Stimulated activated CD8-positive, alpha-beta memory T cell treated with anti-CD3 and anti-CD28 coated beads, Interleukin-12 subunit alpha, Interleukin-12 subunit beta, amount 100 ng/mL, for 1 hour (primary cell): Measurements from ENCODE around the gene TMCC2.
"Not testable (repeated sequence)": the region's sequence is repeated elsewhere in the genome, so short reads cannot be mapped to it uniquely, and the experiment has no call there.

Experiments
- DNase-seq: peaks from one replicate; pipeline ENCODE4 v3.0.0-alpha.2; 2020; ENCODE audit warnings: low read depth

The TMCC2 gene

DNA sequence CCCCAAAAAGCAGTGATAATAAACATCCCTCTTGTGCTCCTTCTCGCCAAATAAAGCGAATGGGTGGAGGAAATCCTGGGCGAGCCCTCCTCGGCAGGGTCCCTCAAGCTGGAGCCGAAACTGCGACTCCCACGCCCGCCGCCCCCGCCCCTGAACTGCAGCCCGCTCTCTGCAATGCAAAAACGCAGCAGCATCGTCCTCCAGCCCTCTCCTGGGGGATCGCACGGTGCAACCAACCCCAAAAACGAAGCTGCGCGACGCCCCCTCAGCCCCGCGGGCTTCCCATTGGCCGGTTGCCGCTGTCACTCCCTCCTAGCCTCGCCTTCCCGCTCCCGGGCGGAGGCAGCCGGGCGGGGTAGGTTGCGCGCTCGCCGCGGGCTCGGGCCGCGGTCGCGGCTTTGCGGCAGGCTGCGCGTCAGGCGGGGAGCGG lies at the start of gene TMCC2:
Gene TMCC2, plus strand, starts transcription at position 363 of the 430 bp plus-strand sequence. CDS start 619 bp downstream, outside the sequence.
- peak; percentile 63 for DNase-seq

DNA sequence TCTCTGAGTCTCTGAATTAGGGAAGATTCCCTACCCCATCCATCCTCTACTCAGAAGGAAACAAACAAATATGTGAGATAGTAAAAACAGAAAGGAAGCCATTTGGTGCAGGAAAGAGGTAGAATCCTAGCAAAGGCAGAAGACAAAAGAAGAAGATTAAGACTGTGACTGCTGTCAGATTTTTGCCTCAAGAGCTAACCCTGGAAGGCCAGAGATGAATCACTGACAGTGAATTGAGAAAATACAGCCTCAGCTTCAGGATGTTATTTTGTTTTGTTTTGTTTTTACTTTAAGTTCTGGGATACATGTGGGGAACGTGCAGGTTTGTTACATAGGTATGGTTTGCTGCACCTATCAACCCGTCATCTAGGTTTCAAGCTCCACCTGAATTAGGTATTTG lies 47.9 kb upstream of the TMCC2 start:
- DNase-seq = no peak

- not testable (repeated sequence) for DNase-seq
Measured at GRCh38 chr1:205180331-205180730, 47.4 kb upstream of the TMCC2 start.

DNA sequence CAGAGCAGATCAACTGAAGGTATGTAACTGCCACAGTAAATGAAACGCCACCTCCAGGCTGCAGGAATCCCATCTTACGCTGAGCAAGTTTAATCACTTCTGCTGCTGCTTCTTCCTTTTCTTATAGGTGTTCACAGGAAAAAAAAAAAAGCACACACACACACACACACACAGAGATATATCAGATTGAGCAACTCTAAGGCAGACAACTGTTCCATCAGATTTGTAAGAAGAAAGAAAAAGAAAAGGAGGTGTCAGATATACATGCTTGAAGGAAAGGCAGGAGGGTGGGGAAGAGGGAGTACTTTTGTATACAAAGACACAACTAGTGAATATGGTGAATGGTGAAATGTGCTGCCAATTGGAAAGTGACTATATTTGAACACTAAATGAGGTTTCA lies 44.8 kb upstream of the TMCC2 start:
- no peak for DNase-seq

DNA sequence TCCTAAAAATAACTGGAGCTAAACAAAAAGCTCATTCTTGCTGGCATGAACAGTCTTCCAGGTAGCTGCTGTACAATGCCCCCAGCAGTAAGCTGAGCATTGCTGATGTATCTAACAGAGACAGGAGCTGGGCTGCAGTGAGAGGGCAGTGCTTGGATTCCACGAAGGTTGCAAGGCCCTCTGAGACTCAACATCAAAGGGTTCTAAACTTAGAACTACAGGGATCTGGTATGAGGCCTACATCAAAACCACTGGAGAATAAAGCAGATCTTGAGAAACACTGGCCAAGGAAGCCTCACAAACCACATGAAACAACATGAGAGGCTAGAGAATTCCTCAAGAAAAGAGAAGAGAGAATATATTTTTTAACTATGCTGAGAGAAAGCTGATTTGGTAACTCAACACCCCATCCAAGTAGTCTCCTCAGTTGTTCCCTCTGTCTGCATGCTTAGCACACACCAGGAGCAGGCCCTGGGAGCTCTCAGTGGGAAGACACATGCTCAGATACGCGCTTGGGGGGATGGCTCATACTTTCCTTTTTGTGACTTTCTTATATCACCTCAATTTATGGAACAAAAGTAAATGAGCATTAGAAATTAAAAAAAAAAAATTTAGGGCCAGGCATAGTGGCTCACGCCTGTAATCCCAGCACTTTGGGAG lies 43.9 kb upstream of the TMCC2 start:
- DNase-seq = no peak

GRCh38 chr1:205186191-205186590 lies 41.6 kb upstream of the TMCC2 start:
- no peak for DNase-seq

DNA sequence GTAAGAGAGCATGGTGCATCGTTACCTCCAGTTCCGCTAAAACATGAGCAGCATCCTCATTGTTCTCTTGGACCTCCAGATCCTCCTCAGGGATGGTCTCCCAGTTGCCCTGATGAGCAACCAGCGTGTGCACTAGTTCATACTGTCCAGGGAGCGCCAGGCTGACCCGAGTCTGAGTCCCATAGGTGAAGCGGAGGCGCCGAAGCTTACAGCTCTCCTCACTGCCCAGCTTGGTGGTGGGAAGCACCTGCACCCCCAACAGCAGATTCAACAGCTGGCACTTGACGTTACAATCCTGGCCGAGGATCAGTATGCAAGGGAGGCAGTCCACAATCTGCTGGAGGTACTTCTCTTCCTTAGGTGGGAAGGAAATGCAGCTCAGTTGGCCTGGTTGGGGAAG lies 40.3 kb upstream of the TMCC2 start:
- DNase-seq = no peak

DNA sequence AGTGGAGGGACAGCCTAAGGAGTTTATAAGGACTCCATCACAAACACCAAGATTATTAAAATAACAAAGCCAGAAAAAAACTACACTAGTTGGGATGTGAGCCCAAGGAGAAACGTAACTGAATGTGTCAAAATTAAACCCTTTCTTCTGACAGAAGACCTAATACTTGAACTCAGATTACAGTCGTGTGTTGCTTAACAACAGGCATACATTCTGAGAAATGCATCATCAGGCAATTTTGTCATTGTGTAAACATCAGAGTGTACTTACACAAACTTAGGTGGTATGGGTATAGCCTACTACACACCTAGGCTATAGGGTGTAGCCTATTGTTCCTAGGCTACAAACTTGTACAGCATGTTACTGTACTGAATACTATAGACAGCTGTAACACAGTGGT lies 39.6 kb upstream of the TMCC2 start:
- DNase-seq = no peak

GRCh38 chr1:205188596-205188995 lies 39.1 kb upstream of the TMCC2 start:
- no peak for DNase-seq

DNA sequence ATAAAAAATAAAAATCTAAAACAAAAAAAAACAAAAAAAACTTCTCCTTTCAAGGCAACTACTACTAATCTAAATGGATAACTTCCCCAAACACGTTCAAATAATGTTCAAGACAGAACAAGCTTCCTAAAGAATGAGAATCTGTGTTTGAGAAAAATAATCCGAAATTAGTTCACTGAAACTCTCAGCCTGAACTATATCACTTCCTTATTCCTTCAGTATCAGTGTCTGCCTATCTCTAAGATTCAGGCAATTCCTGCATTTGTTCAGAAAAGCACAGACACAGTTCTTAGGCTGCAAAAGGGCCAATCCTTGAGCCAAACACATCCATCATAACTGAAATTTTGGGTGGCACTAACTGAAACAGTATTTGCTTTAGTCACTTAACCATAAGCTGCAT lies 38.6 kb upstream of the TMCC2 start:
- no peak for DNase-seq

GRCh38 chr1:205190845-205191577 lies 36.7 kb upstream of the TMCC2 start:
- DNase-seq = no peak

- DNase-seq = no peak
Measured at GRCh38 chr1:205191622-205192021, 36.1 kb upstream of the TMCC2 start.

- DNase-seq = no peak
Measured at GRCh38 chr1:205192287-205192686, 35.5 kb upstream of the TMCC2 start.

DNA sequence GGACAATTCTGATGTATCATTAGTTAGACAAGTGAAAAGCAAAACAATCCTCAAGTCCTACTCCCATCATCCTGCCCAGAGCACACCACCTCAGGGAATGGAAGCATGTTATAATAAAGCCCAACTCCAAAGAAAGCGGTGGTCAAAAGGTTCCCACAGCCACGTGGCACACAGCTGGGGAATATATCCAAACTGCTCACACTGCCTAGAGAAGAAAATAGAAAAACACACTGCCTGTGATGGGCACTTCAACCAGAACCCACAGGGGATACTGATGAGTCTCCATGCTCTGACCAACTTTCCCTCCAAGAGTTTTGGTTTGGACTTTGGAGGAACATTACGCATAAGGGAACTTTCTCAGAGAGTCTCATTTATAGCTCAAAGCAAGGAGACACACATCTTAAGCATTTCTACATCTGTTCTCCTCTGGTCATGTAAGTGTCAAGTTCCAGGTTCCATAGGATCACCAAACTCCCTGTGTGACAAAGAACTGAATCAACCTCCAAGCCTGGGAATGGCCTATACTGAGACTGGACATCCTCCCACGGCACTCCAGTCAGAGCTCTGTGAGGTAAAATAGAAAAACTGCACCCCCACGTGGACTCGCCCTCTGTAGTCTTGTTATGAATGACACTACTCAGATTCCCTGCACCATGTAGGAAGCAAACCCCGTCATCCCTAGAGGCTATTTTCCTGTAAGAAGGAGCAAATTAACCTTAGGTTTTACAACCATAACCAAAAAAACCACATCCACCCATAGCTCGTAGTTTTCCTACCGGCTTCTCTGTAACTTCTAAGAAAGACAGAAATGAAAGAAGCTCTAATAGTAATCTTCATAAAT lies 28.4 kb upstream of the TMCC2 start:
- no peak for DNase-seq

GRCh38 chr1:205199931-205200299 lies 27.8 kb upstream of the TMCC2 start:
- DNase-seq = no peak

GRCh38 chr1:205204552-205204951 lies 23.2 kb upstream of the TMCC2 start:
- no peak for DNase-seq

- DNase-seq = no peak
Measured at GRCh38 chr1:205205055-205205454, 22.7 kb upstream of the TMCC2 start.

GRCh38 chr1:205208811-205209210 lies 18.9 kb upstream of the TMCC2 start:
- DNase-seq = no peak

- no peak for DNase-seq
Measured at GRCh38 chr1:205210756-205211168, 17.0 kb upstream of the TMCC2 start.

- peak; percentile 87 for DNase-seq
Measured at GRCh38 chr1:205211169-205211838, 16.4 kb upstream of the TMCC2 start, which contains the start of gene DSTYK. Gene DSTYK (minus strand): TSS chr1:205211702. CDS start chr1:205211535, 167 bp downstream.

GRCh38 chr1:205211839-205212536 lies 15.8 kb upstream of the TMCC2 start:
- DNase-seq = no peak

DNA sequence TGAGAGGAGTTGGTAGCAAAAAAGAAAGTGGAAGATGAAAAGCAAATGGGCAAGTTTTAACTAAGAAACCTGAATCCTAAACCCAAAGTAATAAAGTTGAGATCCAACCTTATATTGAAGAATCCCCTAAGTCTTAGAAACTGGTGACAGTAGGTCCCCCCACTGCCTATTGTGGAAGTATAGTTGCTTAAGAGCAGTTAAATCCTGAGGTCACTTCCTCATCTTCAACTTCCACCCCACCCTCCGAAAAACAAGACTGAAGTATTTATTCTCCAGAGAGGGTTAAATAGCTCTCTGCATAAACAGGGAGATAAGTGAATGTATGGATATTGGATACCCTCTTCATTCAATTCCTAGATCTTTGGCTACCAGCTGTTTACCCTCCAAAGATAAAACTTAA lies 13.0 kb upstream of the TMCC2 start:
- DNase-seq = no peak
